SK-N-SH treated with all-trans-retinoic acid at 6 μM for 48 hours (cell line): ENCODE data around the gene NDUFA11.

ENCODE experiments used
- ARNTL ChIP-seq: fragments of 450-650 bp; formaldehyde crosslinking; IDR thresholded peaks from 2 replicates; pipeline ENCODE4 v1.5.0; 2020; ENCODE audit warnings: low read depth, mild to moderate bottlenecking, moderate library complexity, borderline replicate concordance
- ESRRG ChIP-seq: fragments of 250-450 bp; sonication (Bioruptor Pico); IDR thresholded peaks from 2 replicates; pipeline ENCODE4 v1.6.1; 2021; ENCODE audit warnings: mild to moderate bottlenecking
- PATZ1 ChIP-seq: fragments of 250-450 bp; sonication (Bioruptor Pico); IDR thresholded peaks from 2 replicates; pipeline ENCODE4 v1.8.0; 2020; ENCODE audit warnings: mild to moderate bottlenecking, moderate library complexity, borderline replicate concordance
- RARB ChIP-seq: fragments of 250-450 bp; sonication (Bioruptor Pico); IDR thresholded peaks from 2 replicates; pipeline ENCODE4 v1.8.0; 2021; ENCODE audit warnings: mild to moderate bottlenecking, moderate library complexity
- ZFP3 ChIP-seq: fragments of 250-450 bp; sonication (Bioruptor Pico); IDR thresholded peaks from 2 replicates; pipeline ENCODE4 v1.5.0; 2020; ENCODE audit warnings: mild to moderate bottlenecking, moderate library complexity

- no peak for TF ChIP-seq ESRRG (CRISPR knock-in tag)
- no peak for TF ChIP-seq ZFP3 (CRISPR knock-in tag)
- no peak for TF ChIP-seq ARNTL
- TF ChIP-seq RARB, result no peak
- TF ChIP-seq PATZ1, result no peak
Observed at GRCh38 chr19:5952193-5953029, 48.8 kb upstream of the NDUFA11 start.
